HG03025 (cell line): Measurements from ENCODE around the gene KAZN.

Source experiments
- ATAC-seq: cut with Tn5 transposase; IDR thresholded peaks from one replicate; pipeline ENCODE4 v1.9.1; 2021; ENCODE audit warnings: mild to moderate bottlenecking, moderate library complexity; ENCODE audit not compliant: unreplicated experiment, low FRiP score

KAZN gene

GRCh38 chr1:14871218-14871970, 272.9 kb downstream of the KAZN start:
- ATAC-seq = no peak

GRCh38 chr1:14872762-14873161, 274.3 kb downstream of the KAZN start:
- ATAC-seq = no peak

GRCh38 chr1:14873677-14874076, 275.2 kb downstream of the KAZN start:
- ATAC-seq = no peak

GRCh38 chr1:14875524-14876509, 277.3 kb downstream of the KAZN start:
- no peak for ATAC-seq

GRCh38 chr1:14876747-14877146, 278.3 kb downstream of the KAZN start:
- no peak for ATAC-seq

- ATAC-seq = no peak
Observed at GRCh38 chr1:14877224-14877623, 278.7 kb downstream of the KAZN start.

GRCh38 chr1:14878124-14878523, 279.6 kb downstream of the KAZN start:
- no peak for ATAC-seq

- ATAC-seq = no peak
Observed at GRCh38 chr1:14878951-14879350, 280.5 kb downstream of the KAZN start.

GRCh38 chr1:14880456-14881316, 282.2 kb downstream of the KAZN start:
- ATAC-seq = no peak

GRCh38 chr1:14881775-14882672, 283.5 kb downstream of the KAZN start:
- ATAC-seq = no peak

- ATAC-seq = no peak
Observed at GRCh38 chr1:14884614-14885175, 286.2 kb downstream of the KAZN start.

- ATAC-seq = no peak
Observed at GRCh38 chr1:14887044-14887566, 288.6 kb downstream of the KAZN start.

GRCh38 chr1:14887764-14888350, 289.4 kb downstream of the KAZN start:
- ATAC-seq = no peak

- no peak for ATAC-seq
Observed at GRCh38 chr1:14888374-14888773, 289.9 kb downstream of the KAZN start.

GRCh38 chr1:14889825-14890440, 291.4 kb downstream of the KAZN start:
- ATAC-seq = no peak

- ATAC-seq = no peak
Observed at GRCh38 chr1:14891991-14892390, 293.5 kb downstream of the KAZN start.

GRCh38 chr1:14894811-14895560, 296.5 kb downstream of the KAZN start:
- ATAC-seq = no peak
